Heart right ventricle (tissue), 16 donors: ENCODE results near the gene SLC12A8. TPM values are rescaled to one million over a fixed set of nuclear protein-coding genes. Genes with fewer than 3 reads are reported as not detected.

Experiments
- ATAC-seq, 8 donors: fragments of 200-7000 bp; cut with Tn5 transposase; one replicate each; pipeline ENCODE4 v1.9.1; 2020; ENCODE audit warnings: mild to moderate bottlenecking in 8 of 8, moderate library complexity in 8 of 8, moderate number of reproducible peaks in 1 of 8
- DNase-seq, 2 donors: peaks; one replicate each; pipeline ENCODE4 v3.0.0-alpha.2; 2020
- H3K27ac ChIP-seq, 10 donors: fragments of 200-600 bp; sonication (generic) in 2 of 10; one replicate each; pipeline versions ENCODE4 v1.5.0 to v1.8.0; 2020 to 2022; ENCODE audit warnings: mild to moderate bottlenecking in 3 of 10
- H3K27me3 ChIP-seq, 7 donors: fragments of 200-600 bp; one replicate each; pipeline ENCODE4 v1.8.0; 2021 to 2022; ENCODE audit warnings: mild to moderate bottlenecking in 2 of 7
- H3K36me3 ChIP-seq, 9 donors: fragments of 200-600 bp; sonication (generic) in 1 of 9; one replicate each; pipeline versions ENCODE4 v1.5.0 to v1.8.0; 2020 to 2022; ENCODE audit warnings: mild to moderate bottlenecking in 2 of 9
- H3K4me1 ChIP-seq, 9 donors: fragments of 200-600 bp; sonication (generic) in 1 of 9; one replicate each; pipeline versions ENCODE4 v1.5.0 to v1.8.0; 2020 to 2022; ENCODE audit warnings: mild to moderate bottlenecking in 4 of 9
- H3K4me3 ChIP-seq, 10 donors: fragments of 200-600 bp; sonication (generic) in 2 of 10; one replicate each; pipeline versions ENCODE4 v1.5.0 to v1.8.0; 2020 to 2022; ENCODE audit warnings: mild to moderate bottlenecking in 7 of 10, moderate library complexity in 2 of 10
- H3K9me3 ChIP-seq, 11 donors: fragments of 200-600 bp in 10 of 11; sonication (generic) in 2 of 11; one replicate each; pipeline versions ENCODE4 v1.5.0 to v1.8.0; 2013 to 2022; ENCODE audit warnings: mild to moderate bottlenecking in 2 of 11, control low read depth in 1 of 11, moderate library complexity in 1 of 11
- CTCF ChIP-seq, 9 donors: fragments of 200-600 bp; sonication (generic) in 2 of 9; IDR thresholded peaks; one replicate each; pipeline versions ENCODE4 v1.5.0 to v1.8.0; 2021 to 2022; ENCODE audit warnings: antibody characterized with exemption in 9 of 9, mild to moderate bottlenecking in 5 of 9, moderate library complexity in 1 of 9
- WGBS, 2 donors: extraction: QIAGEN DNeasy Blood & Tissue Kit; methylation state at CpG; one replicate each; pipeline ENCODE4 v1.1.7; 2013; ENCODE audit warnings: inconsistent platforms in 1 of 2; 5-methylcytosine and 5-hydroxymethylcytosine counted together
- intact Hi-C, 10 donors: fragments of 100-400 bp; cut with DNase I; formaldehyde crosslinking; loops; one replicate each; pipeline versions ENCODE4 v1.11.1 to v1.14.2; 2022
- polyA plus RNA-seq, 2 donors: library from polyadenylated mRNA; stranded (reverse); fragments of 200-250 nt; gene quantifications; one replicate each; pipeline ENCODE4 v1.2.3, GENCODE V29; 2013
- total RNA-seq, 10 donors: library from RNA; stranded (reverse); fragmentation: NEBNext Ultra II Directional in 3 of 10; extraction: Animal tissue kit (Norgen Biotek cat#: 25700) in 3 of 10; gene quantifications; one replicate each; pipeline versions ENCODE4 v1.2.1 to v1.2.4, GENCODE V29; 2021 to 2023
- donor health status: Arrhythmogenic right ventricular cardiomyopathy.
- donor health status: ischemic (EF 13 %, LVEDD 7.1; RV severe dilation, severe dysfunction).
- donor health status: healthy with polysubstance abuse.
- donor health status: DM: no; HTN: yes; CAD: no.
- donor health status: DM: no; HTN: no; CAD: no.
- donor health status: ischemic (EF 25% LVEDD 6.9; RV normal size, moderate dysfunction).
- donor health status: ischemic (EF 25% LVEDD 5.7; RV mildly dilated, moderate dysfunction).
- donor health status: healthy.
- donor health status: DM: yes; HTN: yes; CAD: no.
- donor health status: Ischemic cardiomyopathy.
- donor health status: ischemic (EF 35%, LVEDD 5.7; RV mildly dilated, moderate dysfunction).
- donor health status: nonischemic (EF 11% LVEDD 7.7; RV severe dilation, severe dysfunction).
- donor health status: DM: yes; HTN: yes; CAD: no.
- donor health status: PGD.
- donor health status: ischemic (EF 29% LVEDD 5.4; RV normal size, mild dysfunction).
- donor health status: nonischemic (EF 23%, LVEDD 6.1; RV moderate dilation, normal function).

SLC12A8 gene
- total and polyA plus RNA-seq, 12 donors: 0.09 to 0.88 (median 0.40) TPM; not detected in 1

- no peak for DNase-seq
- intact Hi-C loops: no loop called here
- no peak for TF ChIP-seq CTCF (IDR thresholded peaks at IDR 0.05)
- Histone ChIP-seq H3K4me3 (no peak overlapping the region), H3K9me3 (no peaks in the 10 kb centered on the region), H3K27me3 (no peaks in the 10 kb centered on the region), H3K4me1 (peaks cover 8 to 50% (median 17%) of the 10 kb centered on the region in 9 donors), H3K36me3 (no peaks in the 10 kb centered on the region), H3K27ac (peak overlapping the region in 1 of 10 donors; percentile 8)
- 70 to 71% methylated on average over 4 of the region's 4 CpGs for WGBS, 2 donors
- no peak for ATAC-seq
These were observed 76.0 kb downstream of the SLC12A8 start for GRCh38 chr3:125136515-125136914.

GRCh38 chr3:125134952-125135351 is 77.6 kb downstream of the SLC12A8 start:
- no peak overlapping the region for H3K27ac ChIP-seq
- no peak for TF ChIP-seq CTCF (IDR thresholded peaks at IDR 0.05)
- H3K9me3 ChIP-seq: no peaks in the 10 kb centered on the region
- peaks cover 0 to 50% (median 4%) of the 10 kb centered on the region in 9 donors for H3K4me1 ChIP-seq
- WGBS, 2 donors: 68 to 86% methylated on average over 6 of the region's 6 CpGs
- no peak for DNase-seq
- no peak overlapping the region for H3K4me3 ChIP-seq
- intact Hi-C loops: no loop called here
- H3K36me3 ChIP-seq: no peaks in the 10 kb centered on the region
- H3K27me3 ChIP-seq: no peaks in the 10 kb centered on the region
- ATAC-seq: no peak

DNA sequence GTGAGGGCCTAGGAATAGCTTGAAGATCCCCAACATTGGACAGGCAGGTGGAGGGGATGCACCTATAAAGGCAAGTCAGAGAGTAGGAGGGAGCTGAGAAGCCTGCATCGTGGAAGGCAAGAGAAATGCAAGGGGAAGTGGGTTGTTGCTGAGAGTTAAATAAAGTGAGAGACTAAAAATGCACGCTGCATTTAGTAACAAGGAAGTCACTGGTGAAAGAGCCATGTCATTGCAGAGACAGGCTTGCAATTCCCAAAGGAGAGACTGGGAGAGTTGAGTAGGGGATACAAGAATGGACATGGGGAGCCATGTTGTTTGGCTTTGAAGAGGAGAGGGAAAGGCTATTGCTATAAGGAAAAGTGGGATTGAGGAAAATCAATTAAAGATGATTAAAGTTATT is 79.7 kb downstream of the SLC12A8 start:
- Histone ChIP-seq H3K27me3 (no peaks in the 10 kb centered on the region), H3K4me1 (peaks cover 3 to 63% (median 9%) of the 10 kb centered on the region in 9 donors), H3K36me3 (no peaks in the 10 kb centered on the region), H3K9me3 (no peaks in the 10 kb centered on the region), H3K4me3 (no peak overlapping the region), H3K27ac (no peak overlapping the region)
- WGBS, 2 donors: 59 to 67% methylated on average over 2 of the region's 2 CpGs
- DNase-seq (no peak), ATAC-seq (no peak)
- intact Hi-C loops: no loop called here
- no peak for TF ChIP-seq CTCF (IDR thresholded peaks at IDR 0.05)

DNA sequence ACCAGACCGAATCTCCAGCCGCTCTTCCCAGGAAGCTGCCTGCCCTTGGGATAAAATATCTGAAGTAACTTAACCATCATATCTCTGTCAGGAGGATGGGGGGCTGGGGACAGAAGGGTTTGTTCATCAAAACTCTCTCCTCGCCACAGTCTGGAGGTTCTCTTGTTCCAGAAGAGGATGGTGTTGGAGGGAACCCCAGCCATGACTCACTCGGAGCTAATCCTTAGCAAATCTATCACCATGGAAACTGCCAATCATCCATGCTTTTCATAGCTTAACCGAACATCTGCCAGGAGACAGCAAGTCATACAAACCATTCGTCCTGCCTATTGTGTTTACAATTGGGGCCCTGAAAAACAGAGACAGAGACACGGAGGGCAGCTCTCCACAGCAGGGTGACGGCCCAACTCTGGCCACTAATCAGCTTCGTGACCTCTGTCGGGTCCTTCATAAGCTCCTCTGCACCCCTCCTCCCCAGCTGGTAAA is 83.0 kb downstream of the SLC12A8 start:
- no peak for TF ChIP-seq CTCF (IDR thresholded peaks at IDR 0.05)
- no peaks in the 10 kb centered on the region for H3K27me3 ChIP-seq
- H3K4me3 ChIP-seq: no peak overlapping the region
- no peak for DNase-seq
- H3K4me1 ChIP-seq: peaks cover 3 to 65% (median 9%) of the 10 kb centered on the region in 9 donors
- peak overlapping the region in 7 of 10 donors; percentile 1 to 75 (median 27) for H3K27ac ChIP-seq
- no peaks in the 10 kb centered on the region for H3K36me3 ChIP-seq
- intact Hi-C loops: no loop called here
- H3K9me3 ChIP-seq: no peaks in the 10 kb centered on the region
- ATAC-seq: peak; percentile 37 to 76 (median 65)
- WGBS, 2 donors: 60 to 71% methylated on average over 10 of the region's 10 CpGs
